B cell (primary cell): ENCODE data around the gene SIGMAR1.

Experiments
- EZH2 ChIP-seq: IDR thresholded peaks from 2 replicates; pipeline ENCODE4 v1.6.1; 2012; ENCODE audit warnings: borderline replicate concordance, low read depth, mild to moderate bottlenecking, moderate library complexity, low read length; ENCODE audit not compliant: insufficient read depth, poor library complexity, severe bottlenecking
- TF ChIP-seq, protein P1 (sequence below): fragments of 200-600 bp; IDR thresholded peaks from one replicate; pipeline ENCODE4 v1.8.0; 2022; ENCODE audit warnings: antibody characterized with exemption, mild to moderate bottlenecking

DNA sequence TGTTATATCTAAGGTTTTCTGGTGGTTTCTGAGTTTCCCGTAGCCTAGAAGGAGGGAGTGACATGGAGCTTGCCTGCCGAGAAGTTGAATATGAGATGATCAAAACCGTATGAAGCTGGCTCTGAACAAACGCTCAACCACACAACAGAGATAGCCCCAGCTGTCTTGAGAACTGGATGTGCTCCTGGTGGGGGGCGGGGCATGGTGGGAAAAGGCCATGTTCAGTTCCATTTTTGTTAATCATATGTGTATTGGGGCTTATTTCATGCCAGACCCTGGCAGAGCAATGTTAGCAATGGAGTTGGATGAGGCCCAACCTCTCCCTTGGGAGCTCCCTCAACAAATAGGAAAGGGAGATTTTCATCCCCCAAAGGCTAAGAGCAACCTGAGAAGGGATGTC lies 48.6 kb upstream of the SIGMAR1 start:
- TF ChIP-seq, protein P1, sequence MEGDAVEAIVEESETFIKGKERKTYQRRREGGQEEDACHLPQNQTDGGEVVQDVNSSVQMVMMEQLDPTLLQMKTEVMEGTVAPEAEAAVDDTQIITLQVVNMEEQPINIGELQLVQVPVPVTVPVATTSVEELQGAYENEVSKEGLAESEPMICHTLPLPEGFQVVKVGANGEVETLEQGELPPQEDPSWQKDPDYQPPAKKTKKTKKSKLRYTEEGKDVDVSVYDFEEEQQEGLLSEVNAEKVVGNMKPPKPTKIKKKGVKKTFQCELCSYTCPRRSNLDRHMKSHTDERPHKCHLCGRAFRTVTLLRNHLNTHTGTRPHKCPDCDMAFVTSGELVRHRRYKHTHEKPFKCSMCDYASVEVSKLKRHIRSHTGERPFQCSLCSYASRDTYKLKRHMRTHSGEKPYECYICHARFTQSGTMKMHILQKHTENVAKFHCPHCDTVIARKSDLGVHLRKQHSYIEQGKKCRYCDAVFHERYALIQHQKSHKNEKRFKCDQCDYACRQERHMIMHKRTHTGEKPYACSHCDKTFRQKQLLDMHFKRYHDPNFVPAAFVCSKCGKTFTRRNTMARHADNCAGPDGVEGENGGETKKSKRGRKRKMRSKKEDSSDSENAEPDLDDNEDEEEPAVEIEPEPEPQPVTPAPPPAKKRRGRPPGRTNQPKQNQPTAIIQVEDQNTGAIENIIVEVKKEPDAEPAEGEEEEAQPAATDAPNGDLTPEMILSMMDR, result no peak
- TF ChIP-seq EZH2, result no peak
